Measurements from ENCODE around the gene ACKR1.

The ACKR1 gene

DNA sequence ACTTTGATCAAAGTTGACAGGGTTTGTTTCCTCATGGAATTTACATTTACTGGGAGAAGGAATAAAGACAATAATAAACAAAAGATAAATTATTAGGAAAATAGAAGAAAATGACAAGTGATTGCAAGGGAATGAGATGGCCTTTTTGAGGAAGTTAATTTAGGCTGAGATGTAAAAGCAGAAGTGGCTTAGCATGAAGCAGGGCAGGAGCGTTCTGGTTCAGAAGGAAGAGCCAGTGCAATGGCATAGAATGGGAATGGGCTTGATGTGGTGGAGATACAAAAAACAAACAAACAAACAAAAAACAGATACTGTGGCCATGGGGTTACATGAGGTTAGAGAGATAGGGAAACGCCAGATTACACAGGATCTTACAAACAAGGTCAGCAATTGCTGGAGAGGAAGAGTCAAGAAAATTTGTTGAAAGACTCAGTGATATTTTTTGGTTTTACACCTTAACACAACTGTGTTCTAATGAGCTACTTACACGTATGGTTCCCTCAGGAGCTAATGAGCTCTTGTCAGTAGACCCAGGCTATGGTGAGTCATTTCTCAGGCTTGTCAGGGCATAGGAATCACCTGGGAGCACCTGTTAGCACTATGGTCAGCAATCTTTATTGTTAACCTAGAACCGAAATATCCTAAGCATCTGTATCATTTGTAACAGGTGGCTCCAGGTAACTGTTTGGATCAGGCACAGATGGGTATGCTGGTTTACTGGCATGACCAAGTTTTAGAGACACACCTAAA, 42.0 kb upstream of the ACKR1 start:
- Histone ChIP-seq H3K9me2 (replicated peaks; ENCODE audit: control insufficient read depth, low read length) (no peaks in the 10 kb centered on the region), H3K79me2 (ENCODE audit: control insufficient read depth, low read length) (no peaks in the 10 kb centered on the region), H3K9me3 (ENCODE audit: control insufficient read depth, insufficient read depth, low read length) (no peaks in the 10 kb centered on the region), H4K20me1 (ENCODE audit: control insufficient read depth, insufficient read depth, low read depth, low read length) (no peaks in the 10 kb centered on the region), H3K27ac (ENCODE audit: low read depth, low read length) (no peak overlapping the region), H3F3A (ENCODE audit: control insufficient read depth, insufficient read depth) (no peaks in the 10 kb centered on the region), H3K27me3 (ENCODE audit: control insufficient read depth, low read length) (peaks cover 6% of the 10 kb centered on the region), H3K4me1 (ENCODE audit: control insufficient read depth, low read length) (no peaks in the 10 kb centered on the region), H3K36me3 (ENCODE audit: control insufficient read depth, low read length) (no peaks in the 10 kb centered on the region), H3K4me2 (ENCODE audit: low read length) (no peak overlapping the region), H3K4me3 (ENCODE audit: low read length) (no peak overlapping the region)
- no peak for TF ChIP-seq EZH2phosphoT487 (IDR thresholded peaks at IDR 0.05; ENCODE audit: borderline replicate concordance, low read length)
- TF ChIP-seq, protein P1, sequence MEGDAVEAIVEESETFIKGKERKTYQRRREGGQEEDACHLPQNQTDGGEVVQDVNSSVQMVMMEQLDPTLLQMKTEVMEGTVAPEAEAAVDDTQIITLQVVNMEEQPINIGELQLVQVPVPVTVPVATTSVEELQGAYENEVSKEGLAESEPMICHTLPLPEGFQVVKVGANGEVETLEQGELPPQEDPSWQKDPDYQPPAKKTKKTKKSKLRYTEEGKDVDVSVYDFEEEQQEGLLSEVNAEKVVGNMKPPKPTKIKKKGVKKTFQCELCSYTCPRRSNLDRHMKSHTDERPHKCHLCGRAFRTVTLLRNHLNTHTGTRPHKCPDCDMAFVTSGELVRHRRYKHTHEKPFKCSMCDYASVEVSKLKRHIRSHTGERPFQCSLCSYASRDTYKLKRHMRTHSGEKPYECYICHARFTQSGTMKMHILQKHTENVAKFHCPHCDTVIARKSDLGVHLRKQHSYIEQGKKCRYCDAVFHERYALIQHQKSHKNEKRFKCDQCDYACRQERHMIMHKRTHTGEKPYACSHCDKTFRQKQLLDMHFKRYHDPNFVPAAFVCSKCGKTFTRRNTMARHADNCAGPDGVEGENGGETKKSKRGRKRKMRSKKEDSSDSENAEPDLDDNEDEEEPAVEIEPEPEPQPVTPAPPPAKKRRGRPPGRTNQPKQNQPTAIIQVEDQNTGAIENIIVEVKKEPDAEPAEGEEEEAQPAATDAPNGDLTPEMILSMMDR (IDR thresholded peaks at IDR 0.05; ENCODE audit: low read depth, low read length, poor library complexity, severe bottlenecking), result no peak

DNA sequence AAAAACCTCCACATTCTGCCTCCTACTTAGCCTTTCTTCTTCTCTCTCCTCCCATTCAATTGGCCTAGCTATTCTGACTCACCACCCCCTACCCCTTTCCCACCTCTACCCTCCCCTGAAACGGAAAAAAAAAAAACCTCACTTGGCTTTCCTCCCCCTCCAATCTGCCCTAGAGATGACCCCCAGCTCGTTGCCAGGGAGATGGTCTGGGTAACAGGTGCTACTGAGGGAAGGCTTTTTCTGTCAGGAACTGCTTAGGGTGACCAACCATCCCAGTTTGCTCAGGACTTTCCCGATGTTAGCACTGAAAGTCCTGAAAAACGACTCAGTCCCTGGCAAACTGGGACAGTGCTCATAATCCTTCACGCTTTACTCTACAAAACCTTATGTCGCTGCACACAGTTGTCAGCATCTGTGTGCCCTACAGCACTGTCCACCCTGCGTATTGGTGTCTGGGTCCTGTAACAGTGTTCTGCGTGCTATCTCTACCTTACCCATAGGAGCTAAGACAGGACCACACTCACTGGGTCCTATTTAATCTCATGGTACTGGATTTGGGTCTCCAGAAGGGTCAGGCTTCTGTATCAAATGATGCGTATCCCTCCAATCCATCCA, 41.0 kb upstream of the ACKR1 start:
- no peaks in the 10 kb centered on the region for H3K4me1 ChIP-seq (ENCODE audit: control insufficient read depth, low read length)
- no peaks in the 10 kb centered on the region for H3K9me3 ChIP-seq (ENCODE audit: control insufficient read depth, insufficient read depth, low read length)
- no peak overlapping the region for H3K27ac ChIP-seq (ENCODE audit: low read depth, low read length)
- no peaks in the 10 kb centered on the region for H3F3A ChIP-seq (ENCODE audit: control insufficient read depth, insufficient read depth)
- no peaks in the 10 kb centered on the region for H3K36me3 ChIP-seq (ENCODE audit: control insufficient read depth, low read length)
- peaks cover 12% of the 10 kb centered on the region; the same call in 1 of the 2 replicates for H3K27me3 ChIP-seq (ENCODE audit: control insufficient read depth, low read length)
- TF ChIP-seq, protein P1 (IDR thresholded peaks at IDR 0.05; ENCODE audit: low read depth, low read length, poor library complexity, severe bottlenecking), result no peak
- TF ChIP-seq EZH2phosphoT487 (IDR thresholded peaks at IDR 0.05; ENCODE audit: borderline replicate concordance, low read length), result no peak
- H3K4me3 ChIP-seq (ENCODE audit: low read length), result no peak overlapping the region
- H4K20me1 ChIP-seq (ENCODE audit: control insufficient read depth, insufficient read depth, low read depth, low read length), result no peaks in the 10 kb centered on the region
- no peaks in the 10 kb centered on the region for H3K9me2 ChIP-seq (replicated peaks; ENCODE audit: control insufficient read depth, low read length)
- H3K4me2 ChIP-seq (ENCODE audit: low read length), result no peak overlapping the region
- no peaks in the 10 kb centered on the region for H3K79me2 ChIP-seq (ENCODE audit: control insufficient read depth, low read length)

DNA sequence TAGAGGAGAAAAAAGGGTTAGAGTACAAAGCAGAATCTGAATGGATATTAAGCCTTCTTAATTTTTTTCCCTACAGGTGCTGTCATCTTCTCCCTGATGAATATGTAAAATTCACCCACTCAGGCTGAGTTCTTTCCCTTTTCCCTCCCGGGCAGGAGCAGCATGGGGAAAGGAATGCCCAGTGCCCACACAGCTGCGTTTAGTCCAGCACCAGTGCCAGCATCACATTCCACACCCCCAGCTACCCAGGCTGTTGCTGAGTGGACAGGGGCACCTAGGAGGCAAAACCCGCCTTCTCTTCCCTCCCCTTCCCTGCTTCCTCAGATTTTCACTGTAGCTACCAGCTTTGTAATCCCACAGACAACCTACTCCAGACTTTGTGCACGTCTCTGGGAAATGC, 36.6 kb upstream of the ACKR1 start:
- H3K27ac ChIP-seq (ENCODE audit: low read depth, low read length), result no peak overlapping the region
- H4K20me1 ChIP-seq (ENCODE audit: control insufficient read depth, insufficient read depth, low read depth, low read length), result no peaks in the 10 kb centered on the region
- no peaks in the 10 kb centered on the region for H3K4me1 ChIP-seq (ENCODE audit: control insufficient read depth, low read length)
- no peak overlapping the region for H3K4me3 ChIP-seq (ENCODE audit: low read length)
- no peaks in the 10 kb centered on the region for H3K36me3 ChIP-seq (ENCODE audit: control insufficient read depth, low read length)
- peaks cover 32% of the 10 kb centered on the region for H3K27me3 ChIP-seq (ENCODE audit: control insufficient read depth, low read length)
- H3K9me3 ChIP-seq (ENCODE audit: control insufficient read depth, insufficient read depth, low read length), result no peaks in the 10 kb centered on the region
- no peaks in the 10 kb centered on the region for H3F3A ChIP-seq (ENCODE audit: control insufficient read depth, insufficient read depth)
- no peak for TF ChIP-seq EZH2phosphoT487 (IDR thresholded peaks at IDR 0.05; ENCODE audit: borderline replicate concordance, low read length)
- TF ChIP-seq, protein P1 (IDR thresholded peaks at IDR 0.05; ENCODE audit: low read depth, low read length, poor library complexity, severe bottlenecking), result no peak
- H3K4me2 ChIP-seq (ENCODE audit: low read length), result no peak overlapping the region
- no peaks in the 10 kb centered on the region for H3K9me2 ChIP-seq (replicated peaks; ENCODE audit: control insufficient read depth, low read length)
- H3K79me2 ChIP-seq (ENCODE audit: control insufficient read depth, low read length), result no peaks in the 10 kb centered on the region
